Measurements from ENCODE around the gene MTMR1.
A peak's percentile ranks its signal among the peaks of the same experiment; 100 is the strongest.

Gene MTMR1

GRCh38 chrX:150692831-150693724 is at the start of gene MTMR1:
MTMR1 (plus strand) TSS chrX:150693396; CDS start chrX:150693531, 135 bp downstream.
- DNase-seq, result peak; percentile 41

- no peak for DNase-seq
Observed at GRCh38 chrX:150643958-150644357, 49.2 kb upstream of the MTMR1 start.

GRCh38 chrX:150644422-150644821 is 48.8 kb upstream of the MTMR1 start:
- DNase-seq, result no peak

GRCh38 chrX:150647331-150647730 is 45.9 kb upstream of the MTMR1 start:
- no peak for DNase-seq

GRCh38 chrX:150648296-150648940 is 44.8 kb upstream of the MTMR1 start:
- no peak for DNase-seq

- DNase-seq, result no peak
Observed at GRCh38 chrX:150649096-150649870, 43.9 kb upstream of the MTMR1 start.

GRCh38 chrX:150651906-150652305 is 41.3 kb upstream of the MTMR1 start:
- DNase-seq, result no peak

GRCh38 chrX:150655788-150656187 is 37.4 kb upstream of the MTMR1 start:
- DNase-seq, result no peak

- DNase-seq, result no peak
Observed at GRCh38 chrX:150663073-150663472, 30.1 kb upstream of the MTMR1 start.

- no peak for DNase-seq
Observed at GRCh38 chrX:150664290-150664689, 28.9 kb upstream of the MTMR1 start.

GRCh38 chrX:150676221-150676620 is 17.0 kb upstream of the MTMR1 start:
- no peak for DNase-seq

- no peak for DNase-seq
Observed at GRCh38 chrX:150680974-150681373, 12.2 kb upstream of the MTMR1 start.

- no peak for DNase-seq
Observed at GRCh38 chrX:150683112-150683511, 10.1 kb upstream of the MTMR1 start.

GRCh38 chrX:150683536-150684146 is 9.6 kb upstream of the MTMR1 start:
- no peak for DNase-seq

GRCh38 chrX:150688911-150689451 is 4.2 kb upstream of the MTMR1 start:
- DNase-seq, result no peak

- no peak for DNase-seq
Observed at GRCh38 chrX:150690126-150690525, 3.1 kb upstream of the MTMR1 start.

GRCh38 chrX:150692296-150692695 is 900 bp upstream of the MTMR1 start:
- no peak for DNase-seq

GRCh38 chrX:150693725-150694574 is 754 bp downstream of the MTMR1 start:
- peak; percentile 57 for DNase-seq

- DNase-seq, result peak; percentile 31
Observed at GRCh38 chrX:150694738-150695410, 1.7 kb downstream of the MTMR1 start.

GRCh38 chrX:150696331-150696730 is 3.1 kb downstream of the MTMR1 start:
- DNase-seq, result no peak

GRCh38 chrX:150696866-150697265 is 3.7 kb downstream of the MTMR1 start:
- no peak for DNase-seq
